HG03045 (cell line): Measurements from ENCODE around the gene GGTLC1.

Experiments
- ATAC-seq: cut with Tn5 transposase; IDR thresholded peaks from one replicate; pipeline ENCODE4 v1.9.1; 2021; ENCODE audit warnings: mild to moderate bottlenecking, moderate library complexity; ENCODE audit not compliant: unreplicated experiment

The GGTLC1 gene

DNA sequence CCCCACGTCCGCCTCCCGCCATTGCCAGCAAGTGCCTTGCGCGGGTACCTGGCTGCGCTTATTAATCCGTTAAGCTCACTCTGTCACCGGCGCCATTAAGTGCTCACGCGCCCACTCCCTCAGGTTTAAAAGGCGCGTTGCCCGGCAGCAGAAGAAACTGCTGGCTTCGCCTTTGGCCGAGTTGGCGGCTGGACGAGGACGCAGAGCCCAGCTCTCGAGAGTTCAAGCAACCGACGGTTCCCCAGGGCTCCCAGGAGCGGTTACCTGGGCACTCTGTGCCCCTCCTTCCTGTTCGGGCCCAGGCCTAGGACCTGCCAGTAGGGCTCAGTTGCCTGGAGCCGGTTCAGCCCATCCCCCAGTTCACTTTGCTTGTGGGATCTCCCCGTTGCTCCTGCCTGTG is at the start of gene GGTLC1:
GGTLC1 (minus strand) TSS at position 219 of the 400 bp plus-strand sequence. CDS start 2,168 bp downstream, outside the sequence.
- no peak for ATAC-seq

DNA sequence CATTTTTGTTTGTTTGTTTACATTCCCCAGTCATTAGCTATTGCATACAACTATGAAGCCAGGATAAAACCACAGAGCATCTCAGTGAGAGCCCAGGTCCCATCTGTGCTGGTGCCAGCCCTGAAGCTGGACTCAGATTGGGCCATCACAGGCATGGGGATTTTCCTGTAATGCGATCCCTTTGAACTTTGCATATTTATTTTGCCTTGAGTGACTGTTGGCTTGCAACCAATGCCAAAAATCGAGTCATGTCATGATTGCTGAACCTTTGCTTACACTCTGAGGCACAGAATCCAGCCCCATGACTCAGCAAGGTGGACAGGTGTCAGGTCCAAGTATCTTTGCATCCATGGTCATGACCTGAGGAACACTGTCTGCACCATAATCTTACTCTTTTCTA is 46.2 kb upstream of the GGTLC1 start:
- no peak for ATAC-seq

GRCh38 chr20:24033565-24033964 is 45.0 kb upstream of the GGTLC1 start:
- ATAC-seq = no peak

DNA sequence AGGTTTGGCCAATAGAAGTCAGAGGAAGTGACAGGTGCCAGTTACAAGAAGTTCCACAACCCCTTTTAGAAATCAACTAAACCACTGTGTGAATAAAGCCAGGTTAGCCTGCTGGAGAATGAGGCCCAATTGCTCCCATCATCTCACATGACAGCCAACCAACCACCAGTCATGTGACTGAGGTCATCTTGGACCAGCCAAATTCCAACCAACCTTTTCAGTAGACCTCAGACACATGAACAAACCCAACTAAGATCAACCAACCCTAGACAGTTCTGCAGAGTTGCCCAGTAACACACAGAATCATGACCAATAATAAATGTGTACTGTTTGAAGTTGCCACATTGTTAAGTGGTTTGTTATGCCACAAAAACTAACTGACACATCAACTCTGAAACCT is 44.6 kb upstream of the GGTLC1 start:
- no peak for ATAC-seq

GRCh38 chr20:24032400-24032898 is 43.9 kb upstream of the GGTLC1 start:
- ATAC-seq = no peak

GRCh38 chr20:24027229-24027628 is 38.6 kb upstream of the GGTLC1 start:
- no peak for ATAC-seq

DNA sequence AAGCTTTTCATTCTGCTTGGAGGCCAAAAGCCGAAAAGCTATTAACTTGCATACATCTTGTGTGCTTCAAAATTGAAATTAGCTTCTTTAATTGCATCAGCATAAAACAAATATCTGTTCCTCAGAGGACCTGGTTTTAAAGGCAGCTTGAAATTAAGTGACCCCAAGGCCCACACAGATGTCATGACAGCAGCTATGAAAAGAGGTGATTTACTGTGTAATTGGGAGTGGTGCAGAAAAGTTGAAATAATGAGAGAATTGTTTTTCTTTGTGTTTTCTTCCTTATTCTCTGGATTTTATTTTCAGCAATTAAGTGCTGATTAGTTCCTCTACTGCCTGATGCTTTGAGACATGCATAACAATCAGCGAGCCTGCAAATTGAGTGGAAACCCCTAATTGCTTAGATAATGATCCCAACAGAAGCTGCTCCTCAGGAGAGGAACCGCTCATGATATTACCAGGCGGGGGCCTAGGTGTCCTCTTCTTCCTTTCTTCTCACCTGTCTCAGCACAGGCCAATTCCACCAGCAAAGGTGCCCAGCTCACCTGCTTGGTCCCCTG is 34.1 kb upstream of the GGTLC1 start:
- ATAC-seq = no peak

DNA sequence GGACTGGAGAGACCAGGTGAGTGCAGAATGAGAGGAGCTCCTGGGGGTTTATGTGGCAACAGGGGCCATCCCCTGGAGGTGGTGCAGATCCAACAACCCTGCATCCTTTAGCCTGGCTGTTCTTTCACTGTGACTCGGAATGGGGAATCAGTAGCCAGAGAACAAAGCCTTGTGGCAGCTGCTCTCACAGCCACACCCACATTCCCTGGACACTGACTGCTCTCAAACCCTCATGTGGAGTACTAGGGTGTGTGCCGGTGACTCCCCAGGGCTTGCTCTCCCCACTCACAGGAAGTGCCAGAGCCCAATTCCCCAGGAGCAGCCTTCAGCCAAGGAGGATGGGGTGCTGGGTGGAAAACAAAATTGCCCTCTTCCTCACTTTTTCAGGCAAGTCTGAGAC is 30.2 kb upstream of the GGTLC1 start:
- no peak for ATAC-seq

- ATAC-seq = no peak
These were observed 28.8 kb upstream of the GGTLC1 start for GRCh38 chr20:24017458-24017755.

GRCh38 chr20:24016607-24017457 is 28.3 kb upstream of the GGTLC1 start:
- ATAC-seq = no peak

- no peak for ATAC-seq
These were observed 25.4 kb upstream of the GGTLC1 start for GRCh38 chr20:24013953-24014352.

GRCh38 chr20:24011282-24011681 is 22.7 kb upstream of the GGTLC1 start:
- ATAC-seq = no peak

DNA sequence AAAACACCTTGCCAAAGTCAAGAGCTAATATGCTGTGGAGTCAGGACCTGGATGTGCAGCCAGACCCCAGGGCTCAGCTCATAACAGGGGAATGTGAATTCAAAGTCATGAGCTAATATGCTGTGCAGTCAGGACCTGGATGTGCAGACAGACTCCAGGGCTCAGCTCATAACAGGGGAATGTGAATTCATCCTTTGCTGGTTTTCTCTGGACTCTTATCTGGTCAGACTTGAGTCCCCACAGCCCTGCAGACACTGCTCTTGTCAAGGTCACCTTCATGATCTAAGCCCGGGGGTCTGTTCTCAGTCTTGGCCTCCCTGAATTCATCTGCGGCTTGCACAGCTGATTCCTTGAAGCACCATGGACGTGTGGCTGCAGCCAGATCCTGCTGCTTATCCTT is 19.2 kb upstream of the GGTLC1 start:
- ATAC-seq = no peak

DNA sequence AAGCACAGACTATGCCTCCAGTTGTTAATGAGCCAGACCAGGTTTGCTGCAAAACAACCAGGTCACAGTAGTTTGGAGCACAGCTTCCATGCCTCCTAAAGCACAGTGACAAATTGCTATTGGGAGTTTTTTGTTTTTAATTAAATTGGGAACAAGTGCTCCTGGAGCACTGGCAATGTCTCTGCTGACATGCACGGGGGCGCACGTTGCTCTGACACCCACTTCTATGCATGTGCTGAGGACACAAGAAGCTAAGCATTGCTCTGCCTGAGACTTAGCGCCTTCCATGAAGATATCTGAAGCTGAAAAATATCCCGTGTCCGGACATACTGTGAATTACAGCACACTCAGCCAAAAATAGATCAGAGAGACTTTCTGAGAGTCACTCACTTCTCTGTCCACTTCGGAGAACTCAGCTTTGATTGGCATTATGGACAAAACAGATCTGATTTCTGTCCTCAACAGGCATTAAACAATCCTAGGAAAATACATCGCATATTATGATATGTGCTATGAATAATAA is 18.6 kb upstream of the GGTLC1 start:
- no peak for ATAC-seq

DNA sequence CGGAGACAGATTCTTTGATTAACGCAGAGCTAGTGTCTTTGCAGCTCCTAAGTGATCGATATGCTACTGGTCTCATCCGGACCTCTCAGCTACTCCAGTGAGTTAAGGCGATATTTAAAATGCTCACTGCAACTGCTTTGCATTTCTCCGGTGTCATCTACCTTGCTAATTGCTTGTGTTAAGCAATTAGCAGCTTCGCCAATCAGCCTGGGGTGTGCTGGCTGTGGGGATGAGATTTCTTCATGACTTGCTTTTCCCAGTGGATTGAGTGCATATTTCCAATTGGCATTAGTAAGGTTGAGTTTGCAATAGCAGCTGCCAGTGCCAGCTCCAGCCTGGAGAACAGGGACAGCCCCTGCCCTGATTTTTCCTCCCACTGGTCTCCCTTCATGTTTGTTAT is 18.0 kb upstream of the GGTLC1 start:
- no peak for ATAC-seq

GRCh38 chr20:24004471-24004870 is 15.9 kb upstream of the GGTLC1 start:
- no peak for ATAC-seq

DNA sequence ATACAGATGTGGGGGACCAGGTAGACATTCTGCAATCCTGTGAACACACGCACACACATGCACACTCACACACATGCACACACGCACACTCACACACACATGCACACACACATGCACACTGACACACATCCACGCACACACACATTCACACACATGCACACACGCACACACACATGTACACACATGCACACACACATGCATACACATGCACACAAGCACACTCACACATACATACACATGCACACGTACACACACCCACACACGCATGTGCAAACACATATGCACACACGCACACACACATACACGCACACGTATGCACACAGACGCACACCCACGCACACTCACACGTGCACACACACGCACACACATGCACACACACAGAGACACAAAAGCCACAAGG is 14.3 kb upstream of the GGTLC1 start:
- ATAC-seq = no peak

DNA sequence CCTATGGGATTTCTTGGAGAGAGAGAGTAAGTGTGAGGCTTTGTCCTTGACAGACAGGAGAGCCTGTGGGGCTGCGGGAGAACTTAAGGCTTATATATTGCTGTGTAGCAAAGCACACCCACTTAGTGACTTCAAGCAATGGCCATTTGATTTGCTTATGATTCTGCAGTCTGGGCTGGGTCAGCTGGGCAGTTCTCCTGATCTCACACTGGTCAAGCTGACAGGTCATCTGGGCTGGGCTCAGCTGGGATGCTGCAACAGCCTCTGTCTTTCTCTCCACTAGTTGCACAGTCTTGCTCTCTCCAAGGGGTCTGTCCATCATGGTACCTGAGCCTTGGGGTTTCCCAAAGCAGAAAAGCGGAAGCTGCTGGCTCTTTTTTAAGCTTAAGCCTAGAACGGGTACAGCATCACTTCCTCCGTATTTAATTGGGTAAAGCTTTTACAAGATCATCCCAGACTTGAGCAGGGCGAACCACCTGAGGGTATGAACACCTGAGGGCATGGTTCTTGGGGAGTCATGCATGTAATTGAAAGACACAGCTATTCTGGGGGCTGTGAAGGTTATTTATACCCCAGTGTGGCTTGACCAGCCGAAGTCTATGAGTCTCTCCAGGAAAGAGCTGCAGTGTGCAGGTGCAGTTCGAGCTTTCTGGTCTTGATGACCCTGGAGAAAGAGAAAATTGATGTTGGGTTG is 13.3 kb upstream of the GGTLC1 start:
- ATAC-seq = no peak

GRCh38 chr20:23998844-23999243 is 10.3 kb upstream of the GGTLC1 start:
- no peak for ATAC-seq

GRCh38 chr20:23998392-23998791 is 9.8 kb upstream of the GGTLC1 start:
- no peak for ATAC-seq

DNA sequence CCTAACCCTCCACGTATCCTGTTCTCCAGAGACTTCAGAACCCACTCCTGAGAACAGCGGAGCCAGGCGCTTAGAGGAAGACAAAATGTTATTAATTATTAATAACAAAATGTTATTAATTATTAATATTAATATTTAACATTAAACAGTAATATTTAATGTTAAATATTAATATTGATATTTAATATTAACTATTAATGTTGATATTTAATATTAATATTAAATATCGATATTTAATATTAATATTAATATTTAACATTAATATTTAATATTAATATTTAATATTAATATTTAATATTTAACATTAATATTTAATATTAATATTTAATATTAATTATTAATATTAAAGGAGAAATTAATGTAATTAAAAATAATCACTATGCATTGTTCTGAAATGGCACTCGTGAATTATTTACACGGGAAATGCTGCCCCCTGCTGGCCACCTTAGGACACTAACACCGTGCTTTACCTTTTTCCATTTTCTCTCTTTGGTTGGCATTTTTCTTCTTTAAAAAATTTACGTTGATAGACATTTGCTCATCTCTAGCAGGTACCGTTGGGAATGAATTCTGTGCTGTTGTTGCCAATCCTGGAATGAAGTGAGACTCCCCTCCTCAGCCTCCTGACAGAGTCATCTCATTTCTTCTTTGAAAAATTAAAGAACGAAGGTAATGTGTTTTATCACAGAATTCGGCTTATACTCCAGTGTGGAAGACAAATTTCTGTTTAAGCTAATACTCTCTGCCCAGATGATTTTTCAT is 7.5 kb upstream of the GGTLC1 start:
- ATAC-seq = no peak
